ENCODE data around the gene RNF152. TPM values are rescaled to one million over a fixed set of nuclear protein-coding genes. Genes with fewer than 3 reads are reported as not detected.
A peak's percentile ranks its signal among the peaks of the same experiment; 100 is the strongest.

The RNF152 gene
- total RNA-seq, 2 donors from 2014 or later: 0.73 to 0.95 TPM

GRCh38 chr18:61766266-61766884 lies 126.4 kb downstream of the RNF152 start:
- DNase-seq (ENCODE audit: low spot score) (no peak), ATAC-seq (no peak)
- H3K27me3 Mint-ChIP-seq: peaks cover 41 to 52% of the 10 kb centered on the region in 2 donors
- H3K27ac Mint-ChIP-seq: no peak overlapping the region
- H3K4me1 Mint-ChIP-seq (ENCODE audit: low read depth in 2 of 2): peaks cover 14 to 19% of the 10 kb centered on the region in 2 donors
- H3K9me3 Mint-ChIP-seq: no peaks in the 10 kb centered on the region
- H3K36me3 Mint-ChIP-seq: peaks cover 8% of the 10 kb centered on the region
- no peak overlapping the region for H3K4me3 Mint-ChIP-seq

DNA sequence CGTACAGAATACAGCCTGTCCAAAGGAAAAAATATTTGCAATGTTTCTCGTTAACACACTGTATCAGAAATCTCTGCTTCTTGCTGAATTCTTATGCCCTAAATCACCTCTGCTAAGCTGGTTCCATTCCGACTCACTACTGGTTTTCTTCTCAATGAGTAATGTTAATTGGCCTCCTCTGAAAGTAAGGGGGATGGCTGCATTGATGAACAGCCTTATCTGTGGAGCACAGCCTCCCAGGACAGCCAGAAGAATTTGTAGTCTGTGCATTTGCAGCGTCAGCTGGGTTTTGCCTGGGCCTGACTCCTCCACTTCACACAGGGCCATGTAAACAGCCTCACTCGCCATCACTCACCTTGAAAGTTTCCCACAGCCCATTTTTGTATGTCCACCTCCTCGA lies 127.7 kb downstream of the RNF152 start:
- Mint-ChIP-seq H3K4me1 (ENCODE audit: low read depth in 2 of 2) (peaks cover 14 to 19% of the 10 kb centered on the region in 2 donors), H3K4me3 (no peak overlapping the region), H3K27ac (no peak overlapping the region), H3K9me3 (no peaks in the 10 kb centered on the region), H3K36me3 (peaks cover 8% of the 10 kb centered on the region), H3K27me3 (peaks cover 48 to 55% of the 10 kb centered on the region in 2 donors)
- no peak for DNase-seq (ENCODE audit: low spot score)
- peak in 1 of 2 donors; percentile 21 for ATAC-seq

DNA sequence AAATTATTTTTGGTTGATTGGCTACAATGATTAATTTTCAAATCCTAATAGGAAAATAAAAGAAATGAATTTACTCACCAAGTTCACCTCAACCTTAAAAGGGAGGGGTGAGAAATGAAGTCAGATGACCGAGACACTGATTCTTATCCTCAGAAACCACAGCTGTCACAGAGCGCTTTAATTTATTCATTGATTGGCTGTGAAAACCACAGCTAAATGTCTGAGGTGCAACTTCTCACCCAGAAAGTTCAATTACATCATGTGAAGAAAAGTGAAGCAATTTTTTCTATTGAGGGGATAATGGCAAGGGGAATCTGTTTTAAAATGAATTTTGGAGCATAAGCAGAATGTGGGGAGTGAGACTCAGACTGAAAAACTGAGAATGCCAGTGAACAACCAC lies 128.4 kb downstream of the RNF152 start:
- H3K9me3 Mint-ChIP-seq: no peaks in the 10 kb centered on the region
- DNase-seq (ENCODE audit: low spot score) (no peak), ATAC-seq (peak; percentile 80 to 92)
- peak overlapping the region in 1 of 2 donors; percentile 35 for H3K27ac Mint-ChIP-seq
- peaks cover 14 to 19% of the 10 kb centered on the region in 2 donors for H3K4me1 Mint-ChIP-seq (ENCODE audit: low read depth in 2 of 2)
- H3K36me3 Mint-ChIP-seq: peaks cover 6% of the 10 kb centered on the region
- H3K4me3 Mint-ChIP-seq: no peak overlapping the region
- peaks cover 43 to 50% of the 10 kb centered on the region in 2 donors for H3K27me3 Mint-ChIP-seq

- Mint-ChIP-seq H3K27me3 (peaks cover 38 to 39% of the 10 kb centered on the region in 2 donors), H3K4me1 (ENCODE audit: low read depth in 2 of 2) (peaks cover 14 to 19% of the 10 kb centered on the region in 2 donors), H3K36me3 (no peaks in the 10 kb centered on the region), H3K4me3 (no peak overlapping the region), H3K9me3 (no peaks in the 10 kb centered on the region), H3K27ac (no peak overlapping the region)
- DNase-seq (ENCODE audit: low spot score) (no peak), ATAC-seq (no peak)
Observed at GRCh38 chr18:61761875-61762274, 130.9 kb downstream of the RNF152 start.
